Caki2 (cell line): ENCODE data around the gene CRABP2. TPM values are rescaled to one million over a fixed set of nuclear protein-coding genes. Genes with fewer than 3 reads are reported as not detected.
A peak's percentile ranks its signal among the peaks of the same experiment; 100 is the strongest.

ENCODE experiments used
- DNase-seq: peaks from one replicate; pipeline ENCODE4 v3.0.0-alpha.2; 2015; ENCODE audit warnings: low read depth
- in situ Hi-C: cut with HindIII; loops from 2 replicates; pipeline ENCODE4 v1.10.0; 2016; ENCODE audit warnings: low sequenced_read_pairs, low pct_unique_long_range_greater_than_20kb, mixed read lengths
- total RNA-seq: library from RNA; depleted of rRNA; stranded (reverse); fragments of >200 nt; shearing (Covaris generic); gene quantifications from 2 replicates; pipeline ENCODE4 v1.2.3, GENCODE V29; 2014; ENCODE audit warnings: low replicate concordance

Gene CRABP2
- total RNA-seq, 1 experiment from 2014 or later = not detected

DNA sequence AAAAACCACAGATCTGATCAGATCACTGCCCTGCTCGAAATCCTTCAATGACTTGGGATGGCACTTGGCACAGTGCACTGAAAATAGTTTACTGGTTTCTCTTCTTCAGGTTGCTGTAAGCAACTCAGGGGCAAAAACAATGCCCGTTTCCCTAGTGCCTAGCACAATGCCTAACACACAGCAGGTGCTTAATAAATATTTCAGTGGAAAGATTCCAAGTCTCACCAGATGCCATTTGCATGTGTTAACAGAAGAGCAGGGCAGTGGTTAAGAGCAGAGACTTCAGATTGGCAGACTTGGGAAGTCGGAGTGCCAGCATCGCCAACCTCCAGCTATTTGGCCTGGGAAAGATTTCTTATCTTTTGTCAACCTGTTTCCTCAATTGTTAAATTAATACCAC, 12.0 kb upstream of the CRABP2 start:
- DNase-seq = no peak
- in situ Hi-C loops = no loop called here

DNA sequence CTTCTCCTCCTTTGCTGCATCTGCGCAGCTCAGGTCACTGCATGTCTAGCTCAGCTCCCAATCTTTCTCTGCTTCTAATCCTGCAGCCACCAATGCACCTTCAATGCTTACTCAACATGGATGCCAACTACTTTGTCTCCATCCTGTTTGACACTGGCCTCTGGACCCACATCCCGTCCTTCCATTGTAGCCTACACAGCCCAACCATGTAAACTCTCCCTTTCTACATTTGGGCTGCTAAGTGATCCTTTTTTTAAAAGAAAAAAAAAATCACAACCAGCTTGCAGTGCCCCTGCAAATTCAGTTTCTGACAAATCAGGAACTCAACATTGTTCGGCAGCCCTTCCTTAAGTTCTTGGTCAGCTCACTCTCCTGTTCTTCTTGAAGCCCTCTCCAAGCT, 9.4 kb upstream of the CRABP2 start:
- no peak for DNase-seq
- in situ Hi-C loops = no loop called here

DNA sequence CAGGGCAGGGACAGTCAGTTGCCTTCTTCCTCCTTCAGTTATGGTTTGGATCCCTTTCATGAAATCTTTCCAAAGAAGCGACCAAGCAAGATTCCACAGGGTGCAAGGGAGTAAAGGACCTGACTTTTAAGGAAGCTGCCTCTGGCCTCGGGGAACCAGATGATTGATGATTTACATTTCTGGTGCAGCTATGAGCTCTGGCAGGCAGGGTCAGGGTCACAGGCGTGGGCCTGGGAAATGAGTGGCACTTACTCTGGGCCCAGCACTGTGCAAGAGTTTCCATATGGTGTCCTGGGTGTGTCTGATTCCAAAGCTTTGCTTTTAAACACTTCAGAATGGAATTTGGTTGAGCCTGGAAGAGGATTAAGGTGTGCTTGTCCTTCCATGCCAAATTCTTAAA, 7.2 kb upstream of the CRABP2 start:
- peak; percentile 50 for DNase-seq
- in situ Hi-C loops = no loop called here

DNA sequence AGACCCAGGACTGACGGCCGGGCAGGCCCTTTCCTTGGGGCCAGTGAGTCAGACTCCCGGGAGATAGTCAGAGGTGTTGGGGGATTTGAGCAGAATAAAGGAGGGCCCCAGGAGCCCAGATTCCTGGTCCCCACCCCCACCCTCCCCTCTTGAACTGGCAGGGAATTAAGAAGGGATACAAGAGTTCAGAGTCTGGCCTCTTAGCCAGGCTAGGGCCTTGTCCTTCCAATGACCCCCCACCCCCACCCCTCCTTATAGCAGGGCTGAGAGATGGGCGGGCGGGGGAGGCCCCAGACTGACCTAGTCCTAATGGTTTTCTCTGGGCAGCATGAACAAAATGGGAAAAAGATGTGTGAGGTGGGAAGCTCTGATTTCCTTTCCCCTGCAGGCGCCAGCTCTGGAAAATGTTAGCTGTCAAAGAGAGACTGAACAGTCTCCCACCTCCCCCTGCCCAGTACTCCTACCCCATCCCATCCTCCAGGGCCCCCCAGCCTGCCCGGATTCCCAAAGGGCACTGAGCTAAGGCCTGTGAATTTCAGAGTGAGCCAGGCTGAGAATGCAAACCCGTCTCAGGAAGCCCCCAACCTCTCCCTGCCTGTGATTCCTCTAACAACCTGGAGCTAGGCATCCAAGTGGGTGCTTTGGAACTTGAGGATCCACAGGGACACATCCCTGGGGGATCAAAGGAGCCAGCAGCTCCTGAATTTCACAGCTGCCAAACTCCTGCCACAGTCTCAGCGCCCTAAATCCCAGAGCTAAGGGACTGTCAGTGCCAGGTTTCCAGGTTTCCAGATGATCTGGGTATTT, 5.8 kb upstream of the CRABP2 start:
- in situ Hi-C loops = no loop called here
- DNase-seq = no peak

DNA sequence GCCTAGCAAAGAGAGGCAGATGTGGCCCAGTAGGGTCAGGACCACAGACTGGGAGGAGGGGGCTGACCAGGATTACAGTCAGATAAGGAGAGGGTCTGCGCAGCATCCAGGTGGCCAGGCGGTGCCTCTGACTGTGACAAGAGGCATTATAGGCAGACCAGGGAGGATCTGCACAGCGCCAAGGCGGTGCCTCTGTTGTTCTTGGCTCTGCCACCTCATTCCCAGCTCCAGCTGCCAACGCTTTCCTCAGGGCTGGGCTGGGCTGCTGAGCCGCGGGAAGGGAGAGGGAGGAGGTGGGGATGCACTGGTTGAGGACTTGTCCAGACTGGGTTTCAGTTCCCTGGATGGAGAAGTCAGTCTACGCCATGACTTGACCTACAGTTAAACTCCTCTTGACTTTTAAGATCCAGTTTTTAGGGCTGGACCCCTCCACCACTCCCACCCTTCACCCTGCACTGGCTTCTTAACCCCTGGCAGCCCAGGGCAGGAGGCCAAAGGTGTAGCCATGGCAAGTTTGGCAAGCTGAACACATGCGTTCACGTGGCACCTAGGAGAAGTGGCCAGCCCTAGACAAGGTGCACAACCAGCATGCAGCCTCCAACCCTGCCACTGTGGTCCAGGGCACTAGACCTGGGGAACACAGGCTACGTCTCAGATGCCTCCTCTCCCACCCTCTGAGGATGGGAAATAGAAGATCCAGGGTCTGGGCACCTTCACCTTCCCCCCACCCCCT, 4.5 kb upstream of the CRABP2 start:
- in situ Hi-C loops = no loop called here
- peak; percentile 82 for DNase-seq

DNA sequence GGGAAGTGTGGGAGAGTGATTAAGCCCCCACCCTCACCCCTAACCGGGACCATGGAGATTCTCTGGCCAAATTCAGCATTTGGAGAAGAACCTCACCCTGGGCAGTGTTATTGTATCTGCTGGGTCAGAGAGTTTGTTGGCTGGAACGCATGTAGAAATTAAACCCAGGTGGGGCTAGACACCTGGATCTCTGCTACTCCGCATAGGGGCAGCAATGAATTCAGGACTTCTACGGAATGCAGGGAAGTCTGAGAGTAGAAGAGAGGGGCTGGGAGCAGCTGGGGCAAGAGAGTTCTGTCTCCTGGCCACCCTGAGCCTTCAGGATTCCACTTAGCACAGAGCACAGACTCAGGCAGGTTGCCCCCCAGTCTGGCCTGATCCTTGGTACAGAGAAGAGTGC, 3.6 kb upstream of the CRABP2 start:
- DNase-seq = no peak
- in situ Hi-C loops = no loop called here

DNA sequence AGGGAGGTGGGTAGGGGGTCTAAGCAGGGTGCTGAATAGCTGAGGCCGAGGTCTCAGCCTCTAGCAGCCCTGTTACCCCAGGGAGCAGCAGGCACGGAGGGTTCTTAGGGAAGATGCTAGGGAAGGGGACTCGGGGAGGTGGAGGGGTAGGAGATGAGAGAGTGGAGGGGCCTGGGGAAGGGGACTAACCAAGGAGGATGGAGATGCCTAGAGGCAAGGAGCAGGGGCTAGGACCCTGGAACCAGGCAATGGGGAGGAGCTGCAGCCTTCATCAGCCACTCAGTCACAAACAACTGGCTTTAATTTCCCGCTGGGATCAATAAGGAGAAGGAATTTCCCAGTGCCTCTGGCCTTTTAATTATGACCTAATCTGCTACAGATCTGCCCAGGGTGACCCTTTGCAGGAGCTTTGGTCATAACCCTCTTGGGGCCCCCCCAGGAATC, 2.9 kb upstream of the CRABP2 start:
- DNase-seq = no peak
- in situ Hi-C loops = no loop called here

DNA sequence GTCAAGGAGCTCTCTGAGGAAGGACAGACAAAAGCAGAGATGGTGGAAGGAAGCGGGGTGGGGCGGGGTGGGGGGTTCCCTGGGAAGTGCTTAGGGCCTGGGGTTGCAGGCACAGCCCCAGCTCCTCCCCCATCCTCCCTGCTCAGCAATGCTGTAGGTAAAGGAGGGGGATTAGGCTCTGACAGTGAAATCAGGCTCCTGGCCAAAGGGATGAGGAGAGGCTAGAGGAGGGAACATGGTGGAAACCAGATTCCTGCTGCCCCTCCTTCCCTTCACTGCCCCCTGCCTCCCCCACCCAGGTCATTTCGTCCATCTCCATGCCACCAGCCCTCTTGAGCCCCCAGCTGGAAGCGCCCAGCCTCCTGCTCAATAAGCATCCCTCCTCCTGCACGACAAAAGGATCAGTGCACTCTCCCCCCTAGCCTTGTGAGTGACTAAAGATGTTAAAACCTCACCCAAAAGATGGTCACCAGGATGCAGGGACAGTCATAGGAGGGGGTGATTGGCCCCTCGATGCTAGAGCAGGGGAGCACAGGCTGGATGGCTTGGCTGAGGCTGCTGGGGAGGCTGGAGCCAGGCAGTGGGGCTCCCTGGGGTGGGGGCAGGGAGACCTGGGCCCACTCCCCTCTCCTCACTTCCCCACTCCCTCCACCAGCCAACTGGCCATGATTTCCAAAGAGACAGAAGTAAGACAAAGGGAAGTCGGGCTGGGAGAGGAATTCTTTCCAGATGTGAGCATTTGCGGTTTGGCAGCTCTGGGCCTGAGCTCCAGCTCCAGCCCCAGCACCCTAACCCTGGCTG, 2.2 kb upstream of the CRABP2 start:
- in situ Hi-C loops = no loop called here
- DNase-seq = no peak

DNA sequence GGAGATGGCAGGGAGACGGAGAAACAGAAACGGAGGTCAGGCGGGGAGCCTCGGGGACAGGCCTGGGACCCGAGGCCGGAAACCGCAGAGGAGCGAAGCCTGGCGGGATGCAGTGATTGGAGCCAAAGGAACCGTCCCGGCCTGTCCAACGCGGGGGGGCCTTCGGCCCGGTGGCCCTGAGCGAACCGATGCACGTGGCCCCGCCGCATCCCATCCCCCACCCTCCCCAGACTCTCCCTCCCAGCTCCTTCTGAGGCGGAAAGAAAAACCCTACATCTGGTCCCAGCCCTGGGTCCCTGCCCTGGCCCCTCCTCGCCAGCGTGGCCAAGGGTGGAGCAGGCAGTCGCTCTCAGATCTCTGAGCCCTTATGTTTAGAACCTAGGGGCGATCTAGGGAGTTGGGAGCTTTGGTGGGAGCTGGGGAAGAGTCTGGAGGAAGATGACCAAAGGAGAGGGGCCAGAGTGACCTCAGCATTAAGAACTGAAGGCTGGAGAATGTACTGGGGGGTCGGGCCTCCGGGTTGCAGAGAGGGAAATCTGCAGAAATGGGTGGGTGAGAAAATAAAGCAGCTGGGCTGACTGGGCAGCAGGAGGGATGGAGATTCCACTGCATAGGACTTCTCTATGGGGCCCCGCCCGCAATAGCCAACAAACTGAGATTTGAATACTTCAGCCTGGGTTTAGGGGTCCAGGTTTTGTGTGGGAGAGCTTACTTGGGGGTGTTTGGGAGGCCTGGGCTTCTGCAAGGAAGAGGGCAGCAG, 1.5 kb upstream of the CRABP2 start:
- DNase-seq = no peak
- in situ Hi-C loops = no loop called here

DNA sequence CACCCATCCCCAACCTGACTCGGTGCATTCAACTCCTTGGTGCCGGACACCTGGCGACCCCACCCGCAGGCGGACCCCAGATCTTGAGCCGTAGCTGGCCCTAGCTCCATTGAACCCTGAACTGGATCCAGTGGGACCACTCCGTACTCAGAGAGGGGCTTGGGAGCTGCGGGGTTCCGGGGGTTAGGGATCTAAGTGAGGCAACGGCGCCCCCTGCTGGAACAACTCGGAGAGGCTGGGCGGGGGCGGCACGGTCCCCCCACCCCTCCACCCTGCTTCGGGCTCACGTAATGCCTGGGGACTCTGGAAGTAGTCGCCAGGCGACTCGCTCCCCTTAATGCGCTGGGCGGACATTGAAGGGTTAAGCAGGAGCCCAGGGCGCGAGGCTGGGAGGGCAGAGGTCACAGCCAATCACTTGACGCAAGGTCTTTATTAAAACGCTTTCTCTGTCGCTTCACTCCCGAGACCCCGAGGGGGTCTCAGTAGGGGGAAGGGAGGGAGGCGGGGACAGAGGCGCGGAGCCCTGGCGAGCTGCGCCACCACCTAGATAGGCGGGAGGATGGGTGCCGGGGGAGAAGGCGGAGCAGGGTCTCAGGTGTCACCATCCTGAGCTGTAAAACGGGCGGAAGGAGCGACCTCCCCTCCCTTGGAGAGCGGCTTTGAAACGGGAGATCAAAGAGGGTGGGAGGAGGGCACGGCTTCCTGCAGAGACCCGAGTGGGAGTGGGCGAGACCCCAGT, 704 bp upstream of the CRABP2 start:
- DNase-seq = no peak
- in situ Hi-C loops = no loop called here

DNA sequence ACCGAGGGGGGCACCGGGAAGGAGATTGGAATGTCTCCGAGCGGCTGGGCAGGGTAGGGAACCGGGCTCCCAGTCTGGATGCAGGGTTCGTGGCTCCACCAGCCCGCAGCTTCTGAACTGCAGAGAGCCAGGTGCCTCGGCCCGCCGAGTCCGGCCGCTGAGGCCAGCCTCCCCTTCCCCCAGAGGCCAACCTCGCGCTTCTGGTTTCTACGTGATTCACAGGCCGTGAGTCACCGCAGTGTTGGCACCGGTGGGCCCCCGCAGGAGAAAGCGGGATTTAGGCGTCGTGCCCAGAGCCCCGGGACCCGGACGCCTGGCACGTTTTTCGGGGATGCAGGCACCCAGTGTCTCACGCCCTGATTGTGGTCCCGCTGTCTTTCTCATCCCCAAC, 458 bp downstream of the CRABP2 start:
- in situ Hi-C loops = no loop called here
- no peak for DNase-seq

DNA sequence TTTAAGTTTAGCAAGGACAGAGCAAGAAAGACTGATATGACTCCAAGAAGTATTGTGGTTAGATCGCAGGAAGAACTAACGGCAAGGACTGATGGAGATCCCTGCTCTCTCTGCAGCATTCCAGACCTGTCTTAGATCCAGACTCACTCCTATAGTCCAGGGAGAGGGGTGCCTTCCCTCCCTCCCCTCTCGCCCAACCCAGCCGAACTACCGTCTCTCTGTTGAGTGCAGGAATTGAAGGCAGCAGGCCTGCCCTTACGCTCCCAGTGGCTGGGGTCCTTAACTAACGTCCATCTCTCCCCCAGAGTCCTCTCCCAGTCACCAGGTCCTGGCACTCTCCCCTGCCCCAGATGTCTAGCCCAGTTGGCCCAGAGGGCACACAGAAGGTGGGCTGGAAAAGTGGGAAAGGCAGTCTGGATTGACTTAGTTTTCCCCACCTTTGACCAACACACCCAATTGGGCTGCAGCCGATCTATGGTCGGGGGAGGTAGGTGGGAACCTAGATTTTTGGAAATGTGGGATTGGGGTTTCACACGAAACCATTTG, 1.1 kb downstream of the CRABP2 start:
- no peak for DNase-seq
- in situ Hi-C loops = no loop called here

DNA sequence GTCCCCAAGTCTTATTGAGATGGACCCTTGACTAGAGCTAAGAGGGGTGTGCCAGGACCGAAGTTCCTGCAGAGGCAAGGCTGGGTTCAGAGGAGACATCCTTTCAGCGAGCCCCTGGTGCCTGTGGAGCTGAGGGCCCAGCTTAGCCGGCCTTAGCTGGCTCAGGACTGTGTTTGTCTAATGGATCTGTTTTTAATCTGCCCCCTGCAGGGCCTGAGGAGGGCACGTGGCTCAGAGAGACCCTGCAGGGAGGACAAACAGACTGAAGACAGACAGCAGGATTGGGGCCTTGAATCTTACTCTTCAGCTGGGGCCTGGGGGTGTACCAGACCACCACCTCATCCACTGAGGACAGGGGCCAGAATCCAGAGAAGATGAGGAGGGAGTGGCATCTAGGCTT, 1.6 kb downstream of the CRABP2 start:
- in situ Hi-C loops = no loop called here
- DNase-seq = no peak

DNA sequence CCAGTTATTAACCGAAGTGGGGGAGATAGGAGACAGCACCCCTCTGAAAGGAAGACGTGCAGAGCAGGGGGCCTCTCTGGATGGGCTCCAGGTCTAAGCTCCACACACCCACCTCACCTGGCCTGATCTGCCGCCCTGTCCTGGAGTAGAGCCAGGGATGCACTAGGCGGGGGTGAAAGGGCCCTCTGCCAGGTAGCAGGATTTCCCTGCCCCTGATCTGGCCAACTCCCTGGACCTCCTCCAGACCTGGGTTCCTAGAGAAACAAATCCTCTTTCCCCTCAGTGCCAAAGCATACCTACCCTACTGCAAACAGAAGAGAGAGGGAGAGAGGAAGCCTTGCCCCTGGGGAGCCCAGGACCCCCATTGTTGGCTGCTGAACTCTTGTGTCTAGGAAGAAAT, 2.0 kb downstream of the CRABP2 start:
- DNase-seq = no peak
- in situ Hi-C loops = no loop called here

DNA sequence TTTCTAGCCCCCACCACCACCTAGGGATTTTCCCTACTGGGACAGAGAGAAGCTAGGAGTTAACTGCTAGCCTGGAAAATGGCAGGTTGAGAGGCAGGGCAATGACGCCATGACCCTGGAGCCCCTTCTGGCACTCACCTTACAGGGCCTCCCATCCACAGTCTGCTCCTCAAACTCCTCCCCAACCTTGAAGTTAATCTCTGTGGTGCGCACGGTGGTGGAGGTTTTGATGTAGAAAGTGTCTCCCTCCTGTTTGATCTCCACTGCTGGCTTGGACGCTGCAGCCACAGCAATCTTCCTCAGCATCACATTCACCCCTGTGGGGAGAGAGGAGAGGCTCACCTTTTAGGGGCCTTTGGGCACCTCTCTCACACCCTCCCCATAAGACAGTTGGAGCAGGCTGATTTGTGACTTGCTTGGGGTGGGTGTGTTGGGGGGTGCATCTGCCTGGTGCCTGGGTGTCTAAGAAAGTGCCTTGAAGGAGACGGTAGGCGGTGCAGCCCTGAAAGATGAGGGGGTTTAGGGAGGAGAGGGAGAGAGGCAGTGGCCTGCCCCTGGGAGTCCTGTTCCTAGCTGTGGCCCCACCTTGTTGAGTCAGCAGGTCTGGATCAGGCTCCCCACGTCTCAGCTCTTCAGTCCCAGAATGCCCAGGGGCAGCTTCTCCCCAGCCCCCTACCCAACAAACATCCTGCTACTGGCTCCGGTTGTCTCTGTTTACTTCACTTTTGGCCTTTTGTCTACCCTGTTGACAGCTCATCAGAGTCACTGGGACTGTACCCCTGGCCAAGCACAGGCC, 4.4 kb downstream of the CRABP2 start:
- in situ Hi-C loops = no loop called here

DNA sequence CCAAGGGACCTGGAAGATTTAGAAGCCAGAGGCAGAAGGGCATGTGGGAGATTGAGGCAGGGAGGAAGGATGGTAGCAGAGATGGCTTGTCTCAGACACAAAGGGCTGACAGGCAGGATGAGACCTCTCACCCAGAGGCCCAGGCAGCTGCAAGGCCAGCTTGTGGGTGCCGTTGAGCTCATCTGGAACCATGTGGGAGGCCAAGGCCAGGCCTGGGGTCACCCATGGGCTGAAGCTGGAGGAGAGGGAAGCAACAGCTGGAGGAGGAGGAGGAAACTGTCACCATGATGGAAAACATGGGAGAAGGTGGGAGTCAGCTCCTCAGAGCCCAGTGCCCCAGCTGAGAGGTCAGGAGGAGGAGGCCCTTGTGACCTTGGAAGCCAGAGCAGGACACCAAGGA, 6.4 kb downstream of the CRABP2 start:
- in situ Hi-C loops = no loop called here
- no peak for DNase-seq

More for the DNA sequence above, 4.4 kb downstream of the CRABP2 start:
- DNase-seq = no peak

DNA sequence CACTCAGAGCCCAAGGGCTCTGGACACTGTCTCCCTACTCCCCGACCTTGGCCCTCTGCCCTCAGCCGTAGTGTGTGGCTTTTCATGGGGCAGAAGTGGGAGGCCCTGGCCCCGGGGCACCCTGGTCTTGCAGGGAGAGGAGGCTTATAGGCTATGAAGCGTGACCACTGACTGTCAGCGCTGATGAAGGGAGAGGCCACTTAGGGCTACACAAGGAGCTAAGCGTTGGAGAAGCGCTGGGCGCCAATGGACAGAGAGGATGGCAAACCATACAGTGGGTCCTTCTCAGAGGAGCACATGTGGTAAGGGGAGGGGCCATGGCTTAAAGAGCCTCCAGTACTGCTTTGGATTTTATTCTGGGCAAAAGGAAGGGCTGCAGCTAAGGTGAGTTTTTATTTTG, 7.9 kb downstream of the CRABP2 start:
- in situ Hi-C loops = no loop called here
- peak; percentile 57 for DNase-seq
